ENCODE data around the gene PLEKHB1.

The PLEKHB1 gene

DNA sequence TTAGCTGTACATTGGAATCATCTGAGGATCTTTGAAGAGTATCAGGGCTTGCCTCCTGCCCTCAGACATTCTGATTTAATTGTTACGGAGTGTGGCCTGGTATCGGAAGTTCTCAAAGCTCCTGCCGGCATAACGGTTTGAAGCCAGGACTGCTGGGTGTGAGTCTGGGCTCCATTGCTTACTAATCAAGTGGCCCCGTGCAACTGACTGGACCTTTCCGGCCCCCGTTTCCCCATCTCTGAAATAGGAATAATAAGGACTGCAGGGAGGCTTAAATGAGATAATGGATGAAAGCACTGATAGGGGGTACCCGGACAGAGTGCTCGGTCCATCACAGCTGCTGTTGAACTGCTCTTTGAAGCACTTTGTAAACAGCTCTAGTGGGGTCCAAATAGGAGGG lies 1.7 kb downstream of the PLEKHB1 start:
- DNase-seq (ENCODE audit: low read depth in 2 of 2), result no peak

GRCh38 chr11:73648571-73649046 lies 2.2 kb downstream of the PLEKHB1 start:
- DNase-seq (ENCODE audit: low read depth in 2 of 2), result no peak

GRCh38 chr11:73649206-73649605 lies 2.8 kb downstream of the PLEKHB1 start:
- DNase-seq (ENCODE audit: low read depth in 2 of 2), result no peak

DNA sequence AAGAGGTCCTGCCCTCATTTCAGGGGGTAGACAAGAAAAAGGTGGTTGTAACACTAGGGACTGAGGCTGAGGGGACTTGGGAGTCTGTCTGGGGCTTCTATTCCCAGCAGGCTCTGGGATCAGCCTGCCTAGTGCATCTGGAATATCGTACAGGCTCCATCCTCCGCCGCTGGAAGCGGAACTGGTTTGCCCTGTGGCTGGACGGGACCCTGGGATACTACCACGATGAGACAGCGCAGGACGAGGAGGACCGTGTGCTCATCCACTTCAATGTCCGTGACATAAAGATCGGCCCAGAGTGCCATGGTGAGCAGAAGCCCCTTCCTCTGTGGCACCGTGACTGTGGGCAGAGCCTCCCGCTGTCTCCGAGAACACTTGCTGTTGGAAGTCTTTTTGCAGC lies 4.0 kb downstream of the PLEKHB1 start:
- no peak for DNase-seq (ENCODE audit: low read depth in 2 of 2)

DNA sequence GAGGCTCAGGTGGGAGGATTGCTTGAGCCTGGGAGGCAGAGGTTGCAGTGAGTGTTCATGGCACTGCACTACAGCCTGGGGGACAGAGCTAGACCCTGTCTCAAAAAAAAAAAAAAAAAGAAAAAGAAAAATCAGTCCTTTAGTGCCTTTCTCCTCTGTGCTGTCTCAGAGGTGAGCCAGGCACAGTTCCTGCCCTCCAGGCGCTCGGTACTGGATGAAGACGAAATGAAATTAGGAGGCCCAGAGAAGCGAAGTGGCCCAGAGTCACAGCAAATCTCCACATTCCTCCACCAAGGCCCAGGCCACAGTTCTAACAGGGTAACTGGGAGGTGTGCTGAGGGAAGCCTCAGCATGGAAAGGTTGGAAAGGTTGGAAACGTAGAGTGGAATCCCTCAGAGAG lies 4.9 kb downstream of the PLEKHB1 start:
- DNase-seq (ENCODE audit: low read depth in 2 of 2), result no peak

DNA sequence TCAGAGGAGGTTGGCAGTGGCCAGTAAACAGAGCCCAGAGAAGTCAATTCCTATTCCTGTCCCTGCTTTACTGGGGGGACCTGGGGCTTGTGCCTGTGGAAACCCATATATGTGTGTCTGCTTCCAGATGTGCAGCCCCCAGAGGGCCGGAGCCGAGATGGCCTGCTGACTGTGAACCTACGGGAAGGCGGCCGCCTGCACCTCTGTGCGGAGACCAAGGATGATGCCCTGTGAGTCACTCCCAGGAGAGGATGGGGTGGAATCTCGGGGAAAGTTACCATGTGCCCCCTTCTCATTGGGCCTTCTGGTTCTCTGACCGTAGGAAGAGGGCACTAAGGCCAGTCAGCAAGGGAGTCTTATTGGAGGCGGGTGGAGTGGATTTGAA lies 5.3 kb downstream of the PLEKHB1 start:
- no peak for DNase-seq (ENCODE audit: low read depth in 2 of 2)

DNA sequence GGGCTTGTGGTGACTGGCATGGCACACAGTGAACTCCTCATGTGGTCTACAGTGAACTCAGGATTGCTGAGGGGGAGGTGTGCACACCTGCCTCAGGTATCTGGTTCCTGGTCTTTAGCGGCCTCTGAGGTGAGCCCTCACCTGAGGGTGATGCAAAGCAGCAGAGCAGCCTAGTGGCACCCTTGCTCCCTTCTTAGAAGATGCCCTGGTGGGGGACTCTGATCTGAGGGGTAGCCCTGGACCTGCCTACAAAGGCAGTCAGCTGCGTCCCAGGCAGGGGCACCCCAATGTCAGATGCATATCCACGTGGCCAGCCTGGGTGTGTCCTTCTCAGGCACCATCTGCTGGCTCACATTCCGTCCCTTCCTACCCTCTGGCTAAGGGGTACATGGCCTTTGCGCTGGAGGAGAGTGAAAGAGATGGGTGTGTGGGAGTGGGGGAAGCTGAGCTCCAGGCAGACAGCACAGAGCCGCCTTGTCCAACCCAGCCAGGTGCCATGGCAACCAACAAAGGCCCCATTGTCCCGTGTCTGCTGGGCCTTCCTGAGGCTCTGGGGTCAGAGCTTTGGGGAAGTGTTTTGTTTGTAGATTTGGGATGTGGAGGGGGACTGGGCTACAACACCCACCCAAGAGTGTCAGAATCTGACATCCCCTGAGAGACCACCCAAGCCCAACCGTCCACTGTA lies 5.8 kb downstream of the PLEKHB1 start:
- DNase-seq (ENCODE audit: low read depth in 2 of 2), result no peak

- no peak for DNase-seq (ENCODE audit: low read depth in 2 of 2)
These were observed 6.6 kb downstream of the PLEKHB1 start for GRCh38 chr11:73652856-73653559.

DNA sequence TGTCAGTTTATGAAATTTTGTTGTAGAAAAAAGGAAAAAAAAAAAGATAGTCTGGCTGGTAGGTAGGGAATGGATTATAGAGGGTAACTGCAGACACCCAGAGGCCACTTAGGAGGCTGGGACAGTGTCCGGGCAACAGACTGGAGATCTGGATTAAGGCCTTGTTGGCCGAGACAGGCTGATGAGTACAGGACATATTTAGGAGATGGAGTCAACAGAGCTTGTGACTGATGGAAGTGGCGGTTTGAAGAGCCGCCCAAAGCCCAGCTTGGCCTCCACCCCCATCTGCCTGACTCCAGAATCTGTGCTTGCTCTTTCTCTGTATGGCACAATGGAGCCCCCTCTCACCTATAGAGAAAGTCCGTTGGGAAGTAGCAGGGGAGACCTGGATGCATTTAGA lies 7.6 kb downstream of the PLEKHB1 start:
- DNase-seq (ENCODE audit: low read depth in 2 of 2), result no peak

DNA sequence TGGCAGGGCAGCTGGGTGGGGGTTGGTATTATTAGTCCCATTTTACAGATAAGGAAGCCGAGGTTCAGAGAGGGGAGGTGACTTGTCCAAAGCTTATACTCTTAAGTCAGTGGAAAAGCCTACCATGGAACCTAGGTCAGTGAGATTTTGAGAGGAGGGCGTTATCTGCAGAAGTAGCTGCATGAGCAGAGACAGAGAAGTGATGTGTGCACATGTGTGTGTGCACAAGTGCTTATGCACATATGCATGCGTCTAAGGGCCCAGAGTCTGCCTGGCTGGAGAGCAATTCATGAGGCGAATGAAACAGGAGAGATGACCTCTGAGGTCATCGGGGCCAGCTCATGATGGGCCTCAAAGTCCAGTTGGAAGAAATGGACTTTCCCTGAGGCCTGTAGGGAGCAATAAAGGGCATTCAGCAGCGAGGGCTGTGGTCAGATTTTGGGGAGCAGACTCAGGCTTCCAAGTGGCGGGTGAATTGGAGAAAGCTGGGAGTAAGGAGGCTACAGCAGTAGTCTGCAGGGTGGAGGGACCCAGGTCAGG lies 8.2 kb downstream of the PLEKHB1 start:
- no peak for DNase-seq (ENCODE audit: low read depth in 2 of 2)

DNA sequence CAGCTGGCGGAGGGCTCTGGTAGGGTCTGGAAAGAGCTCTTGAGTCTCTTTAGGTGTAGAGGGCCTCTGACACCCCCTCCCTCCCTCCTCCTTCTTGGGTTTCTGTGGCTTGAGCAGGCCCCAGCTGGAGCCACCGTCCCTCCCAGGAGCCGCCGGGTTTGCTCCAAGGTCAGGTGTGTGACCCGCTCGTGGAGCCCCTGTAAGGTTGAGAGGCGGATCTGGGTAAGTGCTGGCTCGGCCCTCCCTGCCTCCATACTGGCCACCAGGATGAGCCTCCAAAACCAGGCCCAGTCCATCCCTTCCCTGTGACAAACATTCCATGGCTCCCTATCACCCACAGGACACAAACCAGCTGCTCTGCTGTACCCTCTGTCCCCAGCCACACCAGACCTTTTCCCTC lies 9.3 kb downstream of the PLEKHB1 start:
- no peak for DNase-seq (ENCODE audit: low read depth in 2 of 2)

- no peak for DNase-seq (ENCODE audit: low read depth in 2 of 2)
These were observed 10.6 kb downstream of the PLEKHB1 start for GRCh38 chr11:73656985-73657384.

DNA sequence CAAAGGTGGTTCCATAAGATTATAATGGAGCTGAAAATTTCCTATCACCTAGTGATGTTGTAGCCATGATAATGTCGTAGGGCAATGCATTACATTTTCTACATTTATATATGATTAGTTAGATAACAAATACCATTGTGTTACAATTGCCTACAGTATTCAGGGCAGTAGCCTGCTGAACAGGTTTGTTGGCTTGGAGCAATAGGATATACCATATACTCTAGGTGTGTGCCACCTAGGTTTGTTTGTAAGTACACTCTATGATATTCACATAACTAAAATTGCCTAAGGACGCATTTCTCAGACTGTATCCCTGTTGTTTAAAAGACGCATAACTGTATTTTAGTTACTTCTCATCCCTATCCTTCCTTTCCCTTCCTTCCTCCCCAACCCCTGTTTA lies 13.6 kb downstream of the PLEKHB1 start:
- no peak for DNase-seq (ENCODE audit: low read depth in 2 of 2)

DNA sequence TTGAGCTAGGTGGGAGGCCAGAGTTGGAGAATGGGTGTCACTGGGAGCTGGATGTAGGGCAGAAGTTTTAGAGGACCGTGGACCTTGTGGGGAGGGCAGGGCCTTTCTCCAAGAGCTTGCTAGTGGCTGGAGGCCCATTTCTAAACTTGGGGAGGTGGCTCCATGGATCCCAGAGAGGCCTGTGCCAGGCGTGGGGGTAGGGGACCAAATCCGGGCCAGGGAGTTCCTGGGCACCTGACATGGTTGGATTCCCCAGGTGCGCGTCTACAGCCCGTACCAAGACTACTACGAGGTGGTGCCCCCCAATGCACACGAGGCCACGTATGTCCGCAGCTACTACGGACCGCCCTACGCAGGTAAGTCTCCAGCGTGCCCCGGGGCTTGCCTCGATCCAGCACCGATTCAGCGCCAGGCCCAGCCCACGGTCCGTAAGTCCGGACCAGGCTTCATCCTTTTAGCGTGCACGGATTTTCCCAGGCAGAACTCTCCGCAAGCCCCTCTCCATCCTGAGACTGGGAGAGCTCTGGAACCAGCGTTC lies 14.2 kb downstream of the PLEKHB1 start:
- no peak for DNase-seq (ENCODE audit: low read depth in 2 of 2)

DNA sequence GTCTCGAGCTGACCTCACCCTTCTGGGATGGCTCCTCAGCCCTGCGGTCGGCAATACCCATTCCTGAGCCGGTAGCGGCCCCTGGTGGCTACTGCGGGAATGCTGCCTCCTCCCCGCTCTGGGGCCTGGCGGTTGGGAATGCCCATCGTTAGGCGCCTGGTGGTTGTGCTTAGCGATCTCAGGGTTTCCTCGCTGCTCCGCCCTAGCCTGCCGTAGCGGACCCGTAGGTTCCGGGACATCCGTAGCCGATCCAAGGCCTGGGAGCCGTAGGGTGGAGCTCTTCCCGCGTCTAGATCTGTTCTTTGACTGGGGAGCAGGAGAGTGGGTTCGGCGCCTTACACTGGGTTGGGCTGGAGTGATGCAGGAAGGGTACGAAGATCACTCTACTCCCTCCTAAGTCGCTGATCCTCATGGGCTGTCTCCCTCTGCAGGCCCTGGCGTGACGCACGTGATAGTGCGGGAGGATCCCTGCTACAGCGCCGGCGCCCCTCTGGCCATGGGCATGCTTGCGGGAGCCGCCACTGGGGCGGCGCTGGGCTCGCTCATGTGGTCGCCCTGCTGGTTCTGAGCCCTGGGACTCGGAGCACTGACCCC lies 14.8 kb downstream of the PLEKHB1 start:
- peak; percentile 76 to 91 for DNase-seq (ENCODE audit: low read depth in 2 of 2)

DNA sequence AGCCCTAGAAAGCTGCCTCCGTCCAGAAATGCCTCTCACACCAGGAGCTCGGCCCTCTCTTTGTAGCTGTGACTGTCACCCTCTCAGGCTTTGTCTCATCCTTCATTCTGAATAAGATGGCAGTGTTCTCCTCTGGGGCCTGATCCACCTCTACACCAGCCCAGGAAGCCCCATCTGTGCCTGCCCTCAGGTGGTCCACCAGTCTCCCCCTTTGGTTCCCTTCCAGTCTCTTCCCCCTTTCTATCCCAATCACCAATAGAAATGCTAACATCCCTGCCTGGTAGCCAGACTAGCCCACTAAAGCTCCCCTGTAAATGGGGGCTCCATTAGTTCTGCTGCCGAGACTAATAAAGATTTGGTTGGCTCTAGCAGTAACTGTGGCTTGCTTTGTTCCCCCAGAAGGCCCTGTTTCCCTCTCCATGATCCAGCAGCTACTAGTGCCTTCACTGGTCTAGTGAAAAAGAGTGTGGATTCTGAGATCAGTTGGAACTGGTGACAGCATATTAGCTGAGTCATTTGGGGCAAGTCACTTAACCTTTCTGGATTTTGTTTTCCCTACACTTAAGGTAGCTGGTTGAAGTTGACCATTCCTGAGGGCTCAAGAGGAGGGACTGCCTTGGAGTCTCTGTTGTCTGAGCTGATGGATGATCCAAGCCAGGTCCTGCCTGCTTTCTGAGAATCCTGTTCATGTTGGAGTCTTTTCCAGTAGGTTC lies 16.2 kb downstream of the PLEKHB1 start:
- no peak for DNase-seq (ENCODE audit: low read depth in 2 of 2)

- no peak for DNase-seq (ENCODE audit: low read depth in 2 of 2)
These were observed 17.5 kb downstream of the PLEKHB1 start for GRCh38 chr11:73663604-73664495.

- DNase-seq (ENCODE audit: low read depth in 2 of 2), result no peak
These were observed 18.5 kb downstream of the PLEKHB1 start for GRCh38 chr11:73664877-73665276.

DNA sequence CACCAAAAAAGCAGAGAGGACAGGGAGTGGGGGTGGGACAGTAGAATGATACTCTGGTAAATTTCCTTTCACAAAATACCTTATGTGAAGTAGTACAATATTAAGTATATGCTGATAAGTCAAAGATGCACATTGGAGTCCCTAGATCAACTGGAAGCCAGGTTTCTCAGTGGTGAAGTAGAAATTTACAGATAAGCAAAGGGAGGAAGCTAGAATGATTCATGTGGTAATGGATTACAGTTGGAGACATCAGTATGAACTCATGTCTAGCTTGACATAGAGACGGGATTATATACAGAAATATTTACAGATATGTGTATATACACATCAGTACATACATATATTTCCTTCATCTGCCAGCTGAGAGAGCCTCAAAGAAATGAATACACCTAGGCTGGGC lies 21.5 kb downstream of the PLEKHB1 start:
- DNase-seq (ENCODE audit: low read depth in 2 of 2), result no peak

DNA sequence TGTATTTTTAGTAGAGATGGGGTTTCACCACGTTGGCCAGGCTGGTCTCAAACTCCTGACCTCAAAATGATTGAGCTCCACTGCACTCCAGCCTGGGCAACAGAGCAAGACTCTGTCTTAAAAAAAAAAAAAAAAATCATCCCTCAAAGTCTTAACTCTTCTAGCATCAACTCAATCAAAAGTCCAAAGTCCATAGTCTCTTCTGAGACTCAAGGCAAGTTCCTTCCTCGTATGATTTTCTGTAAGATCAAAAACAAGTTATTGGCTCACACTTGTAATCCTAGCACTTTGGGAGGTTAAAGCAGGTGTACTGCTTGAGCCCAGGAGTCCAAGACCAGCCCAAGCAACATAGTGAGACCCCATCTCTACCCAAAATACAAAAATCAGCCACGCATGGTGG lies 24.4 kb downstream of the PLEKHB1 start:
- DNase-seq (ENCODE audit: low read depth in 2 of 2), result no peak

DNA sequence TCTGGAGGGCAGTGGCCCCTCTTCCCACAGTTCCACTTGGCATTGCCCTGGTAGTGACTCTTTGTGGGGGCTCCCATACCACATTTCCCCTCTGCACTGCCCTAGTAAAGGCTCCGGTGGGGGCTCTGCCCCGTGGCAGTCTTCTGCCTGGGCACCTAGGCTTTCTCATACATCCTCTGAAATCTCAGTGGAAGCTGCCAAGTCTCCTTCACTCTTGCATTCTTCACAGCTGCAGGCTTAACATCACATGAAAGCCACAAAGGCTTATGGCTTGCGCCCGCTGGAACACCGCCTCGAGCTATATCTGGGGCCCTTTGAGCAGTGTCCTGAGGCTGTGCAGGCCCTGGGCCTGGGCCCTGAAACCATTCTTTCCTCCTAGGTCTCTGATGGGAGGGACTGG lies 25.3 kb downstream of the PLEKHB1 start:
- no peak for DNase-seq (ENCODE audit: low read depth in 2 of 2)
